GM19452 (cell line): ENCODE data around the gene DVL3.
"Not testable (repeated sequence)": the region's sequence is repeated elsewhere in the genome, so short reads cannot be mapped to it uniquely, and the experiment has no call there.

Experiments used
- ATAC-seq: cut with Tn5 transposase; IDR thresholded peaks from one replicate; pipeline ENCODE4 v1.9.1; 2021; ENCODE audit not compliant: unreplicated experiment

Gene DVL3

DNA sequence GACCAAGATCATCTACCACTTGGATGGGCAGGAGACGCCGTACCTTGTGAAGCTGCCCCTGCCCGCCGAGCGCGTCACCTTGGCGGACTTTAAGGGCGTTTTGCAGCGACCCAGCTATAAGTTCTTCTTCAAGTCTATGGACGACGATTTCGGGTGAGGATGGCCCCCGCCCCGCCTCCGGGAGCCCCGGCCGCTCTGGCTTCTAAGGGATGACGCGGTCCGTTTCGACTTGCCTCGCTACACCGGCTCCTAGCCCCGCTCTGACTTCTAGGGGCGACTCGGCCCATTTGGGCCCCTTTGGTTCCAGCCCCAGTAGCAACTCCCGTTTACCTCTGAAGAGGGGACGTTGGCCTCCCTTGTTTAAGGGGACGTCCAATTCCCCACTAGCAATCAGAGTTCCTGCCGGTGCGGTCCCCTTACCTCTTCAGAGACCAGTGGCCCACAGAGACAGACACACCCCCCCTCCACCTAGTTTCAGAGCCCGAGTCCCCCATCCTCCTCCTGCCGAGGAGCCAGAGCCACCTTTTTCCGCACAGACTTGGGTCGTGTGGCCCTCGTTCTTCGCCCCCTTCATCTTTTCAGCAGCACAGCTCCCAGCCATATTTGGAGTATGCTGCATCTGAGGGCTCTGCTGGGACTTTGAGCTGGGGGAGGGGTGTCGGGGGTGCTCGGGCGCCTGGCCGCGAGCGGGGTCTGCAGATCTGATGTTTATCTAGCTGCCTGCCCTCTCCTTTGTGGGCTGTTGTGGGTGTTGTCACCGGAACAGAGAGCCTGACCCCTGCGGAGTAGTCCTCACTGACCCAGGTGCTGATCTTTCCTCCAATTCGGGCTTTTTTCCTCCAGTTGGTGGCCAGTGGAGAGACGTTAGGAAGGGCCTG is 706 bp downstream of the DVL3 start:
- peak; percentile 35 for ATAC-seq

GRCh38 chr3:184156522-184156955 is 1.4 kb downstream of the DVL3 start:
- no peak for ATAC-seq

DNA sequence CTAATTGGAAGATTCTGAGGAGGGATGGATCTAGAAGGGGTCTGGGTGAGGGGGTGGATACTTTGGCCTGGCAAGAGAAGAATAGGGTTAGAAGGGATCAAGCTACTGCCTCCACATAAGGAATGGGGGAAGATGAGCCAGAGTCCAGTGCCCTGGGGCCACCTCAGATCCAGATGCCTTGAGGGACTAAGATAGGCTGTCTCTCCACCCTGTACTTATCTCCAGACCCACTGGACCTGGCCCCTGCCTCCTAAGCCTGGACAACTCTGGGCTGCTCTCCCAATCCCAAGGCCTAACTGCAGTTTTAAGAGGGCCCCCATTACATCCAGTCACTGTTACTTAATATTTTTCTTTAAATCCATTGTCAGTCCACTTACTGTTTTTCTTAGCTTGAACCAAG is 2.0 kb downstream of the DVL3 start:
- no peak for ATAC-seq

DNA sequence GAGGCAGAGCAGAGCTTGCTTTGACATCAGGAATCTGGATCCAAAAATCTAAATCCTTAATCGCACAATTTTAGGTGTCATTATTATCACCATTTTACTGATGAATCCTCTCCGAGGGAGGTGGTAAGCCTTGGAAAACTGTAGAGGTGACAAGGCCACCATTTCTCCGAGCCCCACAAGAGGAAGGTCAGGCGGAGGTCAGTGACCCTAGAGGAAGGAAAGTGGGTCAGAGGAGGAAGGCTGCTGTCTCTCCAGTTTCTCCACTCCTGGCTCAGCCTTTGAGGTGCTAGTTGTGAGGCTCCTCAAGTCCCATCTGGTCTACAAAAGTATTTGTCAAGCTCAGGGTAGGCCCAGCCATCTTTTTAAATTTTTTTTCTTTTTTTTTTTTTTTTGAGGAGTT is 3.2 kb downstream of the DVL3 start:
- no peak for ATAC-seq

DNA sequence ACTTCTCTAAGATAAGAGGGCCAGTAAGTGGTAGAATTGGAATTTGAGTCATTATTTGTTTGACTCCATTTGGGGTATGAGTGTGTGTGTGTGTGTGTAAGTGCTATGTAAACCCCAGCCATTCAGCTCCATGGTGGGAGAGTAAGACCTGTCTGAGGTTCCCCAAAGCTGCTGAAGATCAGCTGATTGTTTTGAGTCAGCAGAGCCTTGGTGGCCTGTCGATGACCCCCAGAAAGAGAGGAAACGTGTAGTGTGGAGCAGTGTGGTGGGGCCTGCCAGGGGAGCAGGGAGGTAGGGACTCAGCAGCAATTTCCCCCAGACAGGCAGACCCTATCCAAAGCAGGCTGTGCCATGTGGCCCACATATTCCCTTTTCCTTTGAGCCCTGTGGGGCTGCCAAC is 5.3 kb downstream of the DVL3 start:
- no peak for ATAC-seq

DNA sequence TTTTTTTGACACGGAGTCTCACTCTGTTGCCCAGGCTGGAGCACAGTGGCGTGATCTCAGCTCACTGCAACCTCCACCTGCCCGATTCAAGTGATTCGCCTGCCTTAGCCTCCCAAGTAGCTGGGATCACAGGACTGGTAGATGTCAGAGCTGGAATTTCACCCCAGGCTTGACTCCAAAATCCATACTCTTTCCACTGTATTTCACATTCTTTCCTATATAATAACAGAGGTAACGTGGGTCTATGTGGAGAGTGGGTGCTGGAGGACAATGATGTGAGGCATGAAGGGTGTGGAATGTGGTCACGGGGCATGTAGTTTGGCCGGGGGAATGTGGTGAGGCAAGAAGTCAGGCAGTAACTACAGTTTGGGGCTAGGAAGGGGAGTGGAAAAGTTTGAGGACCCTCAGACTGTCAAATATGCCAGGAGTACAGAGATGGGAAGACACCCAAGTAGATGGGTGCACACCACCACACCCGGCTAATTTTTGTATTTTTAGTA is 7.4 kb downstream of the DVL3 start:
- ATAC-seq, result not testable (repeated sequence)

DNA sequence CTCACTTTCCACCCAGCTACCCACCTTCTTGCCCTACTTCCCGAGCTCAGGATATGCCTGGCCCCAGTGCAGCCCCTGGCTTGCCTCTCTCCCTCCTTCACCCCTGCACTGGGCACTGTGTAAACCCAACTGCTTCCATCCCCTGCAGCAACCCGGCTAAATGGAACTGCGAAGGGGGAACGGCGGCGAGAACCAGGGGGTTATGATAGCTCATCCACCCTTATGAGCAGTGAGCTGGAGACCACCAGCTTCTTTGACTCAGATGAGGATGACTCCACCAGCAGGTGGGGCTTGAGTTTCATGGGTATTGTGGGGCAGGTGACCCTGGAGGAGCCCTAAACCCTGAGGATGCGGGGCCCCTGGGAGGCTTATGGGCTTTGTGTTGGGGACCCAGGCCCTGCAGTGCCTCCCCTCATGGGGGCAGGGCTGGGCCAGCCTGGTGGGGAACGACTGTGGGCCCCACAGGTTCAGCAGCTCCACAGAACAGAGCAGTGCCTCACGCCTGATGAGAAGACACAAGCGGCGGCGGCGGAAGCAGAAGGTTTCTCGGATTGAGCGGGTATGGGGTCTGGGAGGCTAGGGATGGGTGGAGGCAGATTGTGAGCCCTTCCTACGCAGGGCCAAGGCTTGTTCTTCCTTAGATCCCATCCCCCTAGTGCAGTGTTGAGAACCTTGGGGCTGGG is 9.6 kb downstream of the DVL3 start:
- no peak for ATAC-seq

DNA sequence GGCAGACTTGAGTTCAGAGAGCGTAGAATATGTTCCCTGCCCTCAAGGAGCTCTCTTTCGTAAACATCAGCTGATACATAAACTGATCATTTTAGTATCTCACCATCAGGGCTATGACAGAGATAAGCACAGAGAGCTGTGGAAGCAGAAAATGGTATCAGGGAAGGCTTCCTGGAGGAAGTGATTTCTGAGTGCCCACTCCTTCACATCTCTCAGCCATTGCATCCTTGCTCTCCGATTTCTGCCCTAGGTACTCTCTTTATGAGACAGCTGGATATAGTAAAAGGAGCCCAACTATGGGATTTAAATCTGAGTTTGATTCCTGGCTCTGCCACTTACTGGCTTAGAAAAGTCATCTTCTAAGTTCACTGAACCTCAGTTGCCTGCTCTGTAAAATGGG is 10.4 kb downstream of the DVL3 start:
- ATAC-seq, result no peak

DNA sequence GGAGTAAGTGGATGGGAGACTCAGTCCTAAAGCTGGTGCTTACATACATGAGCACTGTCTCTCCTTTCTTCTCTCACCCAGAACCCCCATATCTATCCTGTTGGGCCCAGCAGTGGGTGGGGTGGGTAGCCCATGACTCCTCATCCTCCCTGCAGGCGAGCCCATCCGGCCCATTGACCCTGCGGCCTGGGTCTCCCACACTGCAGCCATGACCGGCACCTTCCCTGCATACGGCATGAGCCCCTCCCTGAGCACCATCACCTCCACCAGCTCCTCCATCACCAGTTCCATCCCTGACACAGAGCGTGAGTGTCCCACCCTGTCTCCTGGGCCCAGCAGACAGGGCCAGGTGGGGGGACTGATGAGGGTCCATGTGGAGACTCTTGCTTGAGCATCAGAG is 11.5 kb downstream of the DVL3 start:
- ATAC-seq, result no peak

DNA sequence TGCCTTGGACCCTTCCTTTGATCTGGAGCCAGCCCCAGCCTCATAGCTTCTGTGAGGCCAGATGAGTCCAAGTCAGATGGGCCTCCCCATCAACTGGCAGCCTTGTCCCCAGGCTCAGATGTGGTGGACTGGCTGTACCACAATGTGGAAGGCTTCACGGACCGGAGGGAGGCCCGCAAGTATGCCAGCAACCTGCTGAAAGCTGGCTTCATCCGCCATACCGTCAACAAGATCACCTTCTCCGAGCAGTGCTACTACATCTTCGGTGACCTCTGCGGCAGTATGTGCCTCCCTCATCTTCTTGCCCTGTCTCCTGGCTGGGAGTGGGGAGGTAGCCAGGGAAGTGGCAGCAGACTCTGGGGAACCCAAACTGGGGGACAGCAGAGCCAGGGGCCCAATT is 12.6 kb downstream of the DVL3 start:
- no peak for ATAC-seq

- ATAC-seq, result no peak
These were observed 13.4 kb downstream of the DVL3 start for GRCh38 chr3:184168363-184169120.

- no peak for ATAC-seq
These were observed 15.0 kb downstream of the DVL3 start for GRCh38 chr3:184169896-184170875.

DNA sequence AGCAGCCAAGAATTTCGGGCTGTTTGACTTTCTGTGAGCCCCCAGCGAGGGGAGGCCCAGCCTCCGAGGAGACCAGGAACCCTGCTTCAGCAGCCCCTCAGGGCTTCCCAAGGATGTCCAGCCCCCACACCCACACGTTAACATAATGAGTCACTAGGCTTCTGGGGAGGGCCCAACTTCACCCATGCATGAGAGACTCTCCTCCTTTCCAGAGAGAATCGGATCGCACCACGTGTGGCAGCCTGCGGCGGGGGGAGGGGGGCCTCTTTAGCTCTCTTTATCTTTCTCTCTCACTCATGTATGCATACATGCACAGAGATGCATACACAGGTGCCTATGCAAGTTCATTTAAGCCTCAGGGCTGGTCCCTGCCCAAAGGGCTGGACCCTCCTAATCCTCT is 16.4 kb downstream of the DVL3 start:
- ATAC-seq, result no peak

GRCh38 chr3:184172681-184173373 is 17.6 kb downstream of the DVL3 start:
- no peak for ATAC-seq

DNA sequence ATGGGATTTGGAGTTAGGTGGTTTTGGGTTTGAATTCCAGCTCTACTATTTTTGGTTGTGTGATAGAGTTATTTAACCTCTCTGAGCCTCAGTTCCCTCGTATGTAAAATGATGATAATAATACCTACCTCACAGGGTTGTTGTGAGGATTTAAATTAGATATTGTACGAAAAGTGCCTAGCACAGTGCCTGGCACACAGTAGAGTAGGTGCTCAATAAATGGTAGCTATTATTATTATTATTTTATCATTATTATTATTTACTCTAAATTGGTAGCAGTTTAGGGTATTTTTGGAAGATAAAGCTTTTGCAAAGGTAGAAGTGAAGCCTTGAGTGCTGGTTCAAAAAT is 18.2 kb downstream of the DVL3 start:
- no peak for ATAC-seq

DNA sequence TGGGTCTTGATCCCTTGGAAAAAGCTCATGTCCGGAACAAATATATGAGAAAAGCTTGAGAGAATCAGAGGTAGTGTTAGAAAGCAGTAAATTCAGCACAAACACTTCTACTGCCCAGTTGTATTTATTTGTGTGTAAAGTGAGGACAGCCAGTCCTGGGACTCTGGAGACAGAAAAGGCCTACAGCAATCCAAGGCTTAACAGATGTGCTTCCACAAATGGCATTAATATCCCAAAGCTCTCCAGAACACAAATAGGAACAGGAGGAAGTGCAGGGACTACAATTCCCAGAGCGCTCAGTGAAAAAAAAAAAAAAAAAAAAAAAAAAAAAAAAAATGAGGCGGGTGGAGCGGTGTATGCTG is 19.1 kb downstream of the DVL3 start:
- peak; percentile 2 for ATAC-seq

GRCh38 chr3:184174646-184175492 is 19.7 kb downstream of the DVL3 start, which contains the start of gene AP2M1:
AP2M1 (plus strand) TSS chr3:184174855; CDS start chr3:184176994, 2,139 bp downstream.
- peak; percentile 95 for ATAC-seq

DNA sequence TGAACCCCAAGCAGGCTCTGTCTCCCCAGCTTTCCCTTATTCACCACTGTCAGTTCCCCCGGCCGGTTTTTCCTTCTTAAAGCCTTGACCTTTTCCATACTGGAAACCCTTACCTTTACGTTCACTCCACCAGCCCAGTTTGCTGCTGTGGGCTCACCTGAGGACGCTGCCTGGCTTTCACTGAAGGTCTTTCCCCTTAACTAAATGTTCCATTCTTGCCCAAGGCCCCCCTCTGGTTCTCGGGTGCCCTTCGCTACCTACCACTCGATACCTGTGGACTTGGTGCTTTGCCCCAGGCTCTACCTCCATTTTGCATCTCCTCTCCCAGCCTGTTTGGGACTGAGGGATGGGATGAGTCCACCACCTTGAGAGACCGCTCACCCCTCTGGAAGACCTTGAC is 20.3 kb downstream of the DVL3 start:
- no peak for ATAC-seq

- no peak for ATAC-seq
These were observed 20.8 kb downstream of the DVL3 start for GRCh38 chr3:184175981-184176376.
